LoVo (cell line): ENCODE results near the gene NTF3.

Experiments used
- DNase-seq: peaks from one replicate; pipeline ENCODE4 v3.0.0-alpha.2; 2016; ENCODE audit warnings: low spot score

Gene NTF3

DNA sequence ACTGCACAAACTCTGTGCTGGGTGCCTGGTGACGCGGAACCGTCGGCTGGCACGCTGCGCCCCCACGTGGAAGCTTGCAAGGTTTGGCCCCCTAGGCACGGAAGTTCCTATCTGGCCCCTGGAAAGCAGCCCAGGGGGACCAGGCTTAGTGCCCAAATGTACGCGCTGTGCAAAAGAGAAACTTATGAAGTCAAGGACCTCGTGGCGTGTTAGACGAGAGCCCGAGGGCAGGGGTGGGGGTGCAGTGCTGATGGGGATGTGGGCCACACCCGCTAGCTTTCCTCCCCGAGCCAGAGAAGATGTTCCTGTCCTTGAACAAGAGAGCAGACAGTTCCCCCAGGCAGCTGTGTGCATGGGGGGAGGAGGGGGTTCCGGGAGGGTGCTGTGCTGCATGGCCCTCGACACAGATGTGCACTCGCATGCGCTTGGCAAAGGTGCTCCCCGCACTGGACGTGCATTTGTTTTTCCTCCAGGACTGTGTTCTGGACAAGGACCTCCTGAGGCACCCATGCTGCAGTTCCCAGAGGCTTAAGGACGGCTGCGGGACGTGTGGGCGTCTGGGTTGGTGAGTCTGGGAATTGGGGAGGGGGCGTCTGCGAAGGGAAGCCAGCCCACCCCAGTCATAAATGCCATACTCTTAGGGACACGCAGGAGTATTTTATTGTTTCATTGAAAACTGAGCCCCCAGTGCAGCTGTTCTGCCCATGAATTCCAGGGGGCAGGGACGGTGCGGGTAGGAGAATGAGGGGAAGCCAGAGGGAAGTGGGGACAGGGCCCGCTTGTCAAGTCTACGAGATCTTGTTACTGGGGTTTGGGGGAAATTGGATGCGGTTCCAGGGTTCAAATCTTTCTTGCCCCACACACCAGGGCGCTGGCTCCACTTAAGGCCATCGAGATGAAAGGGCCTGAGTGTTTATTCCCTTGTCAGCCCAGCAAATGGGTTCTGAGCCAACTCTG lies 80.0 kb downstream of the NTF3 start:
- DNase-seq = no peak

DNA sequence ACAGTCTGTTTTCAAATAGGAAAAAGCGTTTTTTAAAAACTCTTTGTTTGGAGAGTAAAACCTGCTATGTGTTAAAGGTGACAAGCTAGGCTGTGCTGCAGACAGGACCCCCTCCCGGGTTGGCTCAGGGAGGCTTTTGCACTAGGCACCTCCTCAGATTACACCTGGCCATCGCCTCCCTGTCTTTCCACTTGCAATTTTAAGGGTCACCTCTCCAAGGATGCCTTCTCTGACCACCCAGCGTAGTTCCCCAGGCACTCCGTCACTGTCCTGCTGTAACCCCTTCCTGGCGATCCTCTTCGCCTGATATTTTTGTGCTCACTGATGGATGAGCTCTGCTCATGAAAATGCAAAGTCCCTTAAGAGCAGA lies 80.7 kb downstream of the NTF3 start:
- no peak for DNase-seq

DNA sequence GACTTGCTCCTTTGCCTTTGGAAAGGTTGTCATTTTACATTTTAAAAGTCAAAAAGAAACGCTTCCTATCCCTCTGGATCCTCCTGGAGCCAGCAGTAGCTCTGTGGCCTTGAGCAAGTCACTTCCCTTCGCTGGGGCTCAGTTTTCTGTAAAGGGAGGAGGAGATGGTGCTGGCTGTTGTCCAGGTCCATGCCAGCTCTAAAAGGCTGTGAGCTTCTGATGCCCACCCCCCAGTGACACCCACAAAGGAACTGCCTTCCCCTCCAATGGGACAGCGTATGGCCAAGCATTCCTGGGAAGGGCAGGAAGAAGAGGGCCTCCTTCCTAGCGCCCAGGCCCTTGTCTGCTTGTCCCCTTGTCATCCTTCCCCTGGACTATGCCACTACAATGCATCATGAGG lies 81.5 kb downstream of the NTF3 start:
- DNase-seq = no peak

DNA sequence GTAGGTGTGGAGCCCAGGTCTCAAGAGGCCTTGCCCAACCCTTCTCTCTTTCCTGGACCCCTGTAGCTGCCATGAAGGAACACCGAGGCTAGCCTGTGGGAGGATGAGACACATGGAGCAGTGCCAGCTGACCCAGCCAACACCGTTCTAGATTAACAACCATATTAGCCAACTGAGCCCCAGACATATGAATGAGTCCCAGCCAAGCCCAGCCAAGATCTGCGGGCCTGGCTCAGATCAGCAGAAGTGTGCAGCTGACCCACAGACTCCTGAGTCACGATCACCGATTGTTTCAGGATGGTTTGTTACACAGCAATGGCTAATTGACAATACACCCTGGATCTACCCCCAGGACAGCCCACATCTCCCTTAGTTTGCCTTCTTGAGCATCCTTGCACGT lies 82.1 kb downstream of the NTF3 start:
- DNase-seq = no peak

DNA sequence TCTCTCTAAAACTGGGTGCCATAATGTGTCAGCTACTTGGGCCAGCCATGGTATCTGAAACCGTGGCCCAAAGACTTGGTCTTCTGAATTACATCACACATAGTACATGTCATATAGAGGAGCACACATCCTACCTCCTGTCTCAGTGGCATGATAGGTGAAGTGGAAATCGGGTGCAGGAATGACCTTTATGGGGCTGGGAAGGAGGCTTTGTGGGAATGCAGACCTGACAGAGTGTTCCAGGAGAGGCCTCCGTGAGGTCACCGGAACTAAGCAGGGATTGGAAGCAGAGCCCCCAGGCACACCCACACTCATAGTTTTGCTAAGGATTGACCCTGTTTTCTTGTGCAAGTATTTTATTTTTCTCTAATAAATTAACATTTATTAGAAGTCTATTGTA lies 82.6 kb downstream of the NTF3 start:
- DNase-seq = no peak

DNA sequence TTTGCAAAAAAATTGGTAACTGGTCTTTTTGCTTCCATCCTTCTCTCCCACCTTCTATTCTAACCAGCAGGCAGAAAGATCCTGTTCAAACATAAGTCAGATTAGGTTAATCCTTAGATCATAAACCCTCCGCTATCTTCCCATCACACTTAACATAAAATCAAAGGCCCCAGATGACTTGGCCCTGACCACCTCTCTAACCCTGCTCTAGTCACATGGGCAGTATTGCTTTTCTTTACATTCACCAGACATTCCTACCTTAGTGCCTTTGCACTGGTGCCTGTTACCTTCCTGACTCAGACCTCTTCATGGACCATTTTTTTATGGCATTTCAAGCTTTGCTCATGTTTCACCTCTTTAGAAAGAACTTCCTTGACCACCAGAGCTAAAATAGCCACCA lies 83.5 kb downstream of the NTF3 start:
- DNase-seq = no peak

DNA sequence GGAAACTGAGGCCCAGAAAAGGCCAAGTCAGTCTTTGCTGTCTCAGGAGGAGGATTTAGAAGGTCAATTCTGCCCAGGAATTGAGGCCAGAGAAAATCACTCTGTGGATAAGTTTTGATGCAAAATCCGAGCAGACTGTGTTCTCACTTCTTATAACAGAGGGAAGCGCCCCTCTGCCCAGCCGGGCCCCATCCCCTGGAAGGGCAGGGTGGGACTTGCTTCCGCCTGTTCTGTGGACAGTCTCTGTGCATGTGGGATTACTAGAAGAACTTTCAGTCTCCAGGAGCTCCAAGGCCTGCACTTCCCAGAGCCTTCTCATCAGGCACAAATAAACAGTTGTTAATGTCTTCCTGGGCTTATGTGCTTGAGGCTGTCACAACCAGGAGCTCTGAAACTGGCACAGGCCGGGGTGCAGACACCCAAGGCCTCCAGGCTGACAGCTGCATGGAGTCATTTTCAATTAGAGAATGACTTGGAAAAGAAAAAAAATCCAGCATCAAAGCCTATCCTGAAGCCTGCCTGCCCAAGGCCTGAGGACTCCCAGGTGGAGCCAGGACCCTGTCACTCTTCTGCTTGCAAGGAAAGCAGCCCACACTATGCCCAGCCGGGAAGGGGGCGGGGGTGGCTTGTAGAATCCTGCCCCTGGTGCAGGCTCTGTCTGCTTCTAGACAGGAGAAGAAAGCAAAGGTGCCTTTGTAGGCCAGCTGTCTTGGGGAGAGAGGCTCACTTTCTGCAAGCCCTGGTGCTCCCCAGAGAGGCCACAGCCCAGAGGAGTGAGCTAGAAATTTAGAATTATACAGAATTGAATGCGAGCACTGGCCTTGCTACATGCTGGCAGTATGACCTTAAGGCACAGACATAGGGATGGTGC lies 84.7 kb downstream of the NTF3 start:
- no peak for DNase-seq

DNA sequence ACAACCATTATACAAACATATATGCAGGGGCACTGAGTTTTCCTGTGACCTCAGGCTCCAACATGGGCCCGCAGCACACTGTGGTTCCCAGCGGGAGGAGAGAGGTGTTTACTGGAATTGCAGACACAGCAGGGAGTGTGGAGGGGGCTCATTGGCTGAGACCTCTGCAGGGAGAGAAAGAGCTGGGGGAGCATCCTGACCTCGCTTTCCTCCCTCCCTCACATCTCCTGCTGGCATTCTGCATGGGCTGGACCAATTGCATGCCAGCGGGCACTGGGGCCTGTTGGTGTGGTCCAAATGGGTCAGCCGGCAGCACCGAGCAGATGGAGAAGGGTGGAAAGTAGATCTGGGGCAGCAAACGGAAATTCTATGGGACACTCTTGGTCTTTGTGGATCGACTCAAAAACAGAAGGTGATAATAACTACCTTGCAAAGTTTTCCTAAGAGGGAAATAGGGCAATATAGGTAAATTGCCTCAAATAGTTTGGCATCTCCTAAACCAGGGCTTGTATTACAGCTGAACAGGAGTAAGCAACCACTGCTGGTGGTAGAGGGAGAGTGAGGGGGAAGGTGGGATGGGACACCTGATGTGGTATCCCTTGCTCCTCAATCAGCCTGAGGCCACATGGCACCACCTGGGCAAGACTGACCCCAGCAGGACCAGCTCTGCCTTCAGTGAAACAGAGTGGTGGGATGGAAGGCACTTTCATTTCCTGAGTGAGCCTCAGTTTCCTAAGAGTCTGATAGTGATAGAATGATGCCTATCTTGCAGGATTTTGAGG lies 86.9 kb downstream of the NTF3 start:
- no peak for DNase-seq

DNA sequence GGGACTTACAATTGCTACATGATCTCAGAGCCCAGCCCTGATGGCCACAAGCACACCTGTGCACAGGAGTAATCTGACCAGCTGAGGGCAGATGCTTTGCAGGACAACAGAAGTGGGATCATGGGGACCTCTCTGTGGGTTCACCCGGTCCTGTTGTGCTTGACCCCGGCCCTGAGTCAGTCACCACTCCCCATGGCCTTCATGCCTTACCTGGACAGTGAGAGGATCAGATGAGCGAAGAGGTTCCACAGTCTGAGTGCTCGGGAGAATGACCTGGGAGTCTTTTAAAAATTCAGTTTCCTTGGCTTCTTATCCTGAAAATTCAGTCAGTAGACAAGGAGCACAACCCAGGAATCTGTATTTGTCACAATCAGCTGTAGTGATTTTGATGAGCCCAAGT lies 88.1 kb downstream of the NTF3 start:
- no peak for DNase-seq

DNA sequence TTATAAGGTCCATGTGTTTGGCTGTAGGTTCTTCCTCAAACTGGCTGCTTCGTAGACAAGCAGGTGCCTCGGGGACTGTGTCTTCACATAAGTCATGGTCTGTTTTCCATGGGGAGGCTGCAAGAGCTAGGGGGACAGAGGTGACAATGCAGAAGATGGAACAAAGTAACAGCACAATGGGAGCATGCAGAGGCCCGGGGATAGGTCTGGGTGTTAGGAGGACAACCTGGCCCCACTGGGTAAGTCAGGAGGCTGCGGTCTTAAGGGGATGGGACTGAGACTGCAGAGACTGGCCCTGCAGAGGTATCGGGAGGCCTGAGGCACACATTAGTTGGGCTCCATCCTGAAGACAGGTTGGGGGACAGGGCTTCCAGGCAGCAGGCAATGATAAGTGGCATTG lies 88.9 kb downstream of the NTF3 start:
- DNase-seq = no peak

DNA sequence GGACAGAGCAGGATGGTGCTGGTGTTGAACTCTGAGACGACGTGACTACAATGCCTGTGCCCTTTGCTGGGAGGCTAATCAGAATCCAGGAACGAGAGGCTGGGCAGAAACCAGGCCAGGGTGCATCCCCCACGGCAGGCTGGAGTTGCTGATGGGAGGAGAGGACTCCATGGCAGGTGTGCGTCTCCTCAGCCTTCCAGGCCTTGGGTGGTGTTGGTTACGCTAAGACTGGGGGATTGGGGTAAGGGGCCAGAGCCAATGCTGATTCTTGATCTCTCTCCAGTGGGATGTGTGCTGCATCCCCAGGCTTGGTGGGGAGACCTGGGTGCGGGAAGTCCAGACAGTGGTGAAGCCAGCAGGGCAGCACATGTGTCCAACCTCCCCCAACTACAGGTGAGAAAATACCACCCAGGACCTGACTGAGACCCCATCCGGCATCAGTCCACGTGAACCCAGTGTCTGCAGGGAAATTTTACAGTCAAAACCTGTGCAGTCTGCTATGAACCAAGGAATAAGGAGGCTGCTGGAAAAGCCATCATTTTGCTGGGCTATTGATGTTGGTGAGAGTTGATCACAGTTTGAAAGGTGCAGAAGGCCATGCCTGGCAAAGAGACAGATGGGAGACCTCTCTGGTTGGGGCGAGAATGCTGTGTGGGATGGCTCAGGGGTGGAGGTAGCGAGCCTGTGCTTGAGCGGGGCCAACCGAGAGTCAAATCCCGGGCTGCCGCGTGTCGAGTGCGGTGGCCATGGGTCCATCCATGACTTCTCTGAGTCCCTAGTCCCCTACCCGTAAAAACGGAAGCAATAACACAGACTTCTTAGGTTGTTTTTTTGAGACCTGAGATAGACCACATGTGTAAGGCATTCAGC lies 89.8 kb downstream of the NTF3 start:
- DNase-seq = no peak

DNA sequence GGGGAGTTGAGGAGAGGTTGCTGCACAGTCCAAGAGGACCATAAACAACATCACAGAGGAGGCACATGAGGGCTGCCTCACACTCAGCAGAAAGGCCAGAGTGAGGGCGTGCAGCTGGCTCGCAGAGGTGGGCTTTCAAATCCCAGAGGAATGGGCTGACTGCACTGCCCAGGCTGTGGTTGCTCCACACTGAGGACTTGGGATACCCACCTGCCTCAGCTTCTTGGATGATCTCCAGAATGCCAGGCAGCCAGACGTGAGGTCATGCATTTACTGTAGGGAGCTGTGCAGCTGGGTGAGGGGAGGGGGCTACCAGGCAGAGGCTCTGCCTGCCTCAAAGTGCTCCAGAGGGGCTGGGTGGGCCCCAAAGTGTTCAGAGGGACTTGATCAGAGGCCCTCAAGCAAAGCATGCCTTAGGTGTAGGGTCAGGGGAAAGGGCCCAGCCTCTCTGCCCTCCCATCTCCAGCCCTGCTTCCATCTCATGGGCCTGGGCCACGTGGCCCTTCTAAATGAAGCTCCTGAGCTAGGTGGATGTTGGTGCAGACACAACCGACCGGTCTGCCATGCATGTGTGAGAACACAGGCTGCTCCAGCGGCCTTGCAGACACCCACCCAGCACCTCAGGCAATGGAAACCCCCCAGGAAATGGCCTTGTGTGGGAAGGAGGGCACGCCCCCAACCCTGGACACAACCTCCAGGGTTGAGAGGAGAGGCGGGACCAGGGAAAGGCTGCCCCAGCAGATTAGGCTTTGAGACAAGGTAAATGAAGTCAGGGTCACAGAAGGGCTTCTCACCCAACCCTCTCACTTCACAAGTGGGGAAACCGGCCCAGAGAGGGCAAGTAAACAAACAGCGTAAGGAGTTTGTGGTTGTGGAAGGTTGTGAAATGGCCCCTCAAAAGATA lies 90.8 kb downstream of the NTF3 start:
- no peak for DNase-seq

DNA sequence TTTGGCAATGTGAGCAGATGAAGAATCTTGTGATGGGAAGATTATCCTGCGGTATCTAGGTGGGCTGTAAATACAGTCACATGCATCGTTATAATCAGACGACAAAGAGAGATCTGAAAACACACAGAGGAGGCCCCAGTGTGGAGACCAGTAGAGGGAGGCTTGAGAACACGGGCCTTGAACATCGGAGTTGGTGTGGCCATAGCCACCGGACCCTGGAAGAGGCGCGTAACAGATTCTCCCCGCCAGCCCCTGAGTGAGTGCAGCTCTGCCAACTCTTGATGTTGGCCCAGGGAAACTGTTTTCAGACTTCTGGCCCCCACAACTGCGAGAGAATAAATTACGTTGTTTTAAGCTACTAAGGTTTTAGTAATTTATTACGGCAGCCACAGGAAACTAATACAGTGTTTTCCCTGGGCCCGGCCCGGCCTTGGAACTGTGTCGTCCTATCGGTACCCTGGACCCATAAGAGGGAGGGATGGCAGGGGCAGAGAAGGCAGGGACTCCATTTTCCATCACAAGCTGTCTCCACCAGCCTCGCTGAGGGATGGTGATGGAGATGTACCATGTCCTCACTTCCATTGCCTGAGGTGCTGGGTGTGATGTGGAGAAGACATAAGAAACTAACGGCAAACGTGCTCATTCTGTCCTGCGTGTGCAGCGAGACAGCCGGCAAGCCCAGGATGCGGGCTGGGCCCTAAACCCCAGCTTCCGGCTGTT lies 91.6 kb downstream of the NTF3 start:
- no peak for DNase-seq

DNA sequence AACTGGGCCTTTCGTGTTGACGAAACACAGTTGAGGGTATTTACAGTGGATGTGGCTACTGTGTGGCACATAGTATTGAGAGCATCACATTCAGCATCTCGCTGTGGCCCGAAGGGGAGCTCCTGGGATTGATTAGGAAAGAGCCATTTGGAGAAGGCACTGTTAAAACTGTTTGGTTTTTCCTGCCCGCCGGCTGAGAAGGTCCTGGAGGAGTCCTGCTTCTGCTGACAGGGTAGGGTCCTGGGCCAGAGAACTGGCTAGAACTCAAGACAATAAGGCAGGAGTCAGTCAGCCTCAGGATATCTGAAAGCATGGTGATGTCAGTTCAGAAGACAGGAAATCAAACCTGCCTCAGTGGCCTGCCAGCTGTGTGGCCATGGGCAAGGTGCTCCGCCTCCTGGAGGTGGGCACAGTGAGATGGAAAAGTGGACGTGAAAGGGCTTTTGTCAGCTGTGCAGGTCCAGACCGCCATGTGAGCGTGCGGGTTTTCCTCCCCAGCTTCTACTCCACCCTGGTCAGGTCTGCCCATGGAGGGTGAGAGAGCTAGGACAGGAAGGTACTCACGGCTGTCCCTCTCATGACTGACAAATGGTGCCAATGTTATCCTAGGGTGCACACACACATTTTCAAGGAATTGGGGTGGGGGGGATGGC lies 92.3 kb downstream of the NTF3 start:
- DNase-seq = no peak

DNA sequence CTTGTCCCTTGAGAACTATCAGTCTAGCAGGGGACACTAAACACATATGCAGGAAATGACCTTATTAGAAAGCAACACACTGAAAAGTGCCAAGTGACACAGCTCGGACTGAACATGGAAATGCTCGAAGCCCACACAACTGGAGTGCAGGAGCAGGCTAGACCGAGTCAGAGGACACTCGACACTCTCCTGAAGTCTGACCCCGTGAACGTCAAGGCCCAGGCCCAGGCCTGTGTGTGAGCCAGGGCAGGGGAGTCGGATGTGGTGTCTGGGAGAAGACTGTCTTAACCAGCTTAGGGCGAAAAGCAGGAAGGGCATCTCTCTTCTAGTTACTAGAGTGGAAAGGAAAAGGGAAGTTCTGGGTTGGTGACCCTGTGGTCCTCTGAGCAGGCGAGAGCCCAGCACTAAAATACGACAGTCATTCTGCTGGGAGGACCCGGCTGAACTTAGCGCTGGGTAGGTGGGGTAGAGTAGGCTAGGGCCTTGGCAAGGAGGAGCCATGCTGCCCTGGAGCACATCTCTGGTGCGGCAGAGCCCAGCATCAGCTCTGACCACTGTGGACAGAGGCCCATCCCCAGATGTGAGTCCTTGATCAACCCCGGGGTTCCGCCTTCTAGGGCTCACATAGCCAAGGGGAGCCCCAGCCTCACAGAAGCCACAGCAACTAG lies 93.0 kb downstream of the NTF3 start:
- no peak for DNase-seq

DNA sequence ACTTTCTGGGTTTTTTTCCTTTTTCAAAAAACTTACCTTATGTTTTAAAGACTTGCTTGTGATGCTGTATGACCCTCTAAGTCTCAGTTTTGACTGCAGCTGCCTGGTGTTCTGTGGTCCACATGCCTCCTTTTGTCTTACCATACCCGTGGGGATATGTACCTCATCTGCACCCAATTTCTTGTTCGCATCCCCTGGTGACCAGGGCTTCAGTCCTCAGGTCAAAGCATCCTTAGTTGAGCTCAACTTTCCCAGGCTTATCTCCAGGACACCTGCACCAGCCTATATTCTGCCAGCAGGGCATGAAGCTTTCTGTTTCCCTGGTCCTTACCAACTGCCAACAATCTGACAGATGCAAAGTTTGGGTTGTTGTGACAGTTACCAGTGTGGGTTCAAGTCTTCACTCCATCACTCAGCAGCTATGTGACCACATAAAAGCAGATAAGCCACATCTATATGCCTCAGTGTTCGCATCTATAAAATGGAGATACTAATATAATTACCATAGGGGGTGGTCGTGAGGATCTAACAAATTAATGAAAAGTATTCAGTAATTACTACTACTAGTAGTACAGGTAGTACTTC lies 94.0 kb downstream of the NTF3 start:
- no peak for DNase-seq

DNA sequence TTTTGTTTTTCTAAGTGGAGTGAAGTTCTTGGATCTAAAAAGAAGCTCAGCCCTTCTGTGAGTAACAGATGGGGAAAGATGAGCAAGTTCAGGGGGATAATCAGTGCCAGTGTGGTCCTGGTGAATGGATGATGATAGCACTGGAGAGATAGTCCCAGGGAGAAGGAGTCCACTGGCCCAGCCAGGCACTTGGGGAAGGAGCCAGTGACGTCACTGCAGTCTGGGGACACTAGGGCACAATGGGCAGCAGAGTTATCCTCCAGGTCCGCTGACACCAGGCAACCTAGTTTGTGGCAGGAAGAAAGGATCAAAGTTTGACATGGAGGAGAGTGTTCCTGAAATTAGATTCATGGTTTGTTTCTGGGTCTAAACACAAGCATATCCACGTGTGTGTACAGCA lies 101.5 kb downstream of the NTF3 start:
- no peak for DNase-seq
